Thyroid gland (tissue), 4 donors: Measurements from ENCODE around the gene TRPT1.

Experiments
- CTCF ChIP-seq, 6 experiments: fragments of 200-600 bp in 3 of 6; fragments of 450-650 bp in 3 of 6; sonication (generic) in 3 of 6; IDR thresholded peaks; one replicate each; pipeline ENCODE4 v1.5.1; 2016 to 2019; ENCODE audit warnings: antibody characterized with exemption in 6 of 6, mild to moderate bottlenecking in 2 of 6, inconsistent platforms in 1 of 6, moderate library complexity in 1 of 6
- POLR2A ChIP-seq, 2 donors: fragments of 450-650 bp; IDR thresholded peaks; one replicate each; pipeline ENCODE4 v1.6.1; 2017; ENCODE audit warnings: antibody characterized with exemption in 2 of 2, mild to moderate bottlenecking in 2 of 2, moderate library complexity in 1 of 2

GRCh38 chr11:64265176-64266160 lies 39.5 kb upstream of the TRPT1 start:
- no peak for TF ChIP-seq CTCF (IDR thresholded peaks at IDR 0.05)
- no peak for TF ChIP-seq POLR2A (IDR thresholded peaks at IDR 0.05)
